Cardiac septum (tissue), 1 donor: ENCODE measurements around the gene CMTM2. TPM values are rescaled to one million over a fixed set of nuclear protein-coding genes. Genes with fewer than 3 reads are reported as not detected.
"Not testable (repeated sequence)": the region's sequence is repeated elsewhere in the genome, so short reads cannot be mapped to it uniquely, and the experiment has no call there.

Source experiments
- DNase-seq: peaks from one replicate; pipeline ENCODE4 v3.0.0-alpha.2; 2020; ENCODE audit warnings: low spot score
- intact Hi-C: fragments of 100-400 bp; cut with DNase I; formaldehyde crosslinking; loops from one replicate; pipeline ENCODE4 v1.14.0; 2022
- total RNA-seq: library from RNA; stranded (reverse); fragmentation: NEBNext Ultra II Directional; extraction: Animal tissue kit (Norgen Biotek cat#: 25700); gene quantifications from one replicate; pipeline ENCODE4 v1.2.1, GENCODE V29; 2021
- donor health status: DM: no; HTN: no; CAD: no.

CMTM2 gene
- total RNA-seq, 1 donor from 2014 or later, result 1.3 TPM

DNA sequence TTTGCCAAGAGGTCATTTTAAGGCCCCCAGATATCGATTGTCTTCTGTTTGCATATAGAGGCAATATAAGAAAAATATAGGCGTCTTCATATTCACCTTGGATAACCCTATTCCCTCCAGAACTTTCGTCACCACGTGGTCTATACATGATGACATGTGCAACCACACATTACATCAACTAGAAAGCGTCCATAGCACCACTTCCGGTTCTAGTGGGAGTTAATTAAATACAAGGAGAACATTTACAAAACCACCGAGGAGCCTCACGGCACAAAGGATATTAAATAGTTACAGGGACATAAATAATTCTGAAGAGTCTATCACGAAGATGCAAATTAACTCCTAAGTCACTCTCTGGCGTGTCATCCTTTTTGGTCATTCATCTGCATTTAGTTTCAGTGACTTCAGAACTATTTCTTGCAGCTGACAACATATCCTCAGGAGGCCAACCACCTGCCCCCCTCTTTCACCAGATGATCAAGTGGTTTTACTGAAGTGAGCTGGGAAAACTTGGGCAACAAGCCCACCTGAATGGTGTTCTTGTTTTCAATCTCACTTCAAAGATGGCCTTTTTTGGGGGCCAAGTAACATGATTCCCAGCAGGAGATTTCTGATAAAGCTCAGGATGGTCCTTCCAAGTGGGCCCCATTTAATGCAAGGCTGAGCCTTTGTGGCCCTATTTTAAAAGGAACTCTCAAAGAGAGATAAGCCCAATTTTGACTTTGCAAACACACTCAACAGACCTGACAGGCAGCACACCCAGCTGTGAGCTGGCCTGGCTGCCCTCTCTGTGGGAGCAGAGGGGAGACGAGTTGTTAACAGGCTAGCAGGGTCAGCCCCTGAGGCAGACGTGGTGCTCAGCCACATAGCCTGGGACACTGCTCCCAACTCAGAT is 40.5 kb downstream of the CMTM2 start:
- DNase-seq, result peak; percentile 12
- intact Hi-C loops, result no loop called here

- intact Hi-C loops, result no loop called here
- peak; percentile 65 for DNase-seq
Measured at GRCh38 chr16:66620429-66620795, 41.1 kb downstream of the CMTM2 start.

GRCh38 chr16:66621973-66622372 is 42.7 kb downstream of the CMTM2 start:
- intact Hi-C loops, result no loop called here

GRCh38 chr16:66622863-66623262 is 43.6 kb downstream of the CMTM2 start:
- DNase-seq, result no peak
- intact Hi-C loops, result no loop called here

More at GRCh38 chr16:66621973-66622372, 42.7 kb downstream of the CMTM2 start:
- DNase-seq, result peak; percentile 51

- no peak for DNase-seq
- intact Hi-C loops, result no loop called here
Measured at GRCh38 chr16:66623755-66624154, 44.5 kb downstream of the CMTM2 start.

DNA sequence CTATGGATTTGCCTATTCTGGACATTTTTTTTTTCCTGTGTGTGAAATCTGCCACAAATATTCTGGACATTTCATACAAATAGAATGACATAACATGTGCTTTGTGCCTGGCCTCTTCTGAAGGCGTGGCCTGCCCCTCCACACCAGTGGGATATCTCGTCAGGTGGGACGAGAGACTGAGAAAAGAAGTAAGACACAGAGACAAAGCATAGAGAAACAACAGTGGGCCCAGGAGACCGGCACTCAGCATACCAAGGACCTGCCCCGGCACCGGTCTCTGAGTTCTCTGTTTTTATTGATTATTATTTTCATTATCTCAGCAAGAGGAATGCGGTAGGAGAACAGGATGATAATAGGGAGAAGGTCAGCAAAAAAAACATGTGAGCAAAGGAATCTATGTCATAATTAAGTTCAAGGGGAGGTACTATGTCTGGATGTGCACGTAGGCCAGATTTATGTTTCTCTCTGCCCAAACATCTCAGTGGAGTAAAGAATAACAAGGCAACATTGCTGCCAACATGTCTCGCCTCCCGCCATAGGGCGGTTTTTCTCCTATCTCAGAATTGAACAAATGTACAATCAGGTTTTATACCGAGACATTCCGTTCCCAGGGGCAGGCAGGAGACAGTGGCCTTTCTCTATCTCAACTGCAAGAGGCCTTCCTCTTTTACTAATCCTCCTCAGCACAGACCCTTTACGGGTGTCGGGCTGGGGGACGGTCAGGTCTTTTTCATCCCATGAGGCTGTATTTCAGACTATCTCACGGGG is 48.5 kb downstream of the CMTM2 start:
- DNase-seq, intact Hi-C loops: not testable (repeated sequence)

DNA sequence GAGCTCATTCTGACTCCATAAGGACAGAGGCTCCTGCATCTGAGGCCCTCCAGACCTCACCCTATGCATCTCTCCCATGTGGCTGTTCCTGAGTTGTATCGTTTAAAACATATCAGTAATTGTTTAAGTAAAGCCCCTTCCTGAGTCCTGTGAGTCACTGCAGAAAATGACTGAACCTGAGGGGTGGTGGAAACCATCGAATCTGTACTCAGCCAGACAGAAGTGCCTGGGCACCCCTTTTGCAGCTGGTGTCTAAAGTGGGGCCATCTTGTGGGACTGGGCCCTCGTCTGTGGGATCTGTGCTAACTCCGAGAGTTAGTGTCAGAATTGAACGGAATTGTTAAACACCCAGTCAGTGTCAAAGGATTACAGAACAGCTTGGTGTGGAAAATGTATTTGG is 50.6 kb downstream of the CMTM2 start:
- DNase-seq, result no peak
- intact Hi-C loops, result no loop called here

DNA sequence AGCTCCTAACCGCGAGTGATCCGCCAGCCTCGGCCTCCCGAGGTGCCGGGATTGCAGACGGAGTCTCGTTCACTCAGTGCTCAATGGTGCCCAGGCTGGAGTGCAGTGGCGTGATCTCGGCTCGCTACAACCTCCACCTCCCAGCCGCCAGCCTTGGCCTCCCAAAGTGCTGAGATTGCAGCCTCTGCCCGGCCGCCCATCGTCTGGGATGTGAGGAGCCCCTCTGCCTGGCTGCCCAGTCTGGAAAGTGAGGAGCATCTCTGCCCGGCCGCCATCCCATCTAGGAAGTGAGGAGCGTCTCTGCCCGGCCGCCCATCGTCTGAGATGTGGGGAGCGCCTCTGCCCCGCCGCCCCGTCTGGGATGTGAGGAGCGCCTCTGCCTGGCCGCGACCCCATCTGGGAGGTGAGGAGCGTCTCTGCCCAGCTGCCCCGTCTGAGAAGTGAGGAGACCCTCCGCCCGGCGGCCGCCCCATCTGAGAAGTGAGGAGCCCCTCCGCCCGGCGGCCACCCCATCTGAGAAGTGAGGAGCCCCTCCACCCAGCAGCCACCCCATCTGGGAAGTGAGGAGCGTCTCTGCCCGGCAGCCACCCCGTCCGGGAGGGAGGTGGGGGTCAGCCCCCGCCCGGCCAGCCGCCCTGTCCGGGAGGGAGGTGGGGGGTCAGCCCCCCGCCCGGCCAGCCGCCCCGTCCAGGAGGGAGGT is 51.4 kb downstream of the CMTM2 start:
- DNase-seq, intact Hi-C loops: not testable (repeated sequence)

DNA sequence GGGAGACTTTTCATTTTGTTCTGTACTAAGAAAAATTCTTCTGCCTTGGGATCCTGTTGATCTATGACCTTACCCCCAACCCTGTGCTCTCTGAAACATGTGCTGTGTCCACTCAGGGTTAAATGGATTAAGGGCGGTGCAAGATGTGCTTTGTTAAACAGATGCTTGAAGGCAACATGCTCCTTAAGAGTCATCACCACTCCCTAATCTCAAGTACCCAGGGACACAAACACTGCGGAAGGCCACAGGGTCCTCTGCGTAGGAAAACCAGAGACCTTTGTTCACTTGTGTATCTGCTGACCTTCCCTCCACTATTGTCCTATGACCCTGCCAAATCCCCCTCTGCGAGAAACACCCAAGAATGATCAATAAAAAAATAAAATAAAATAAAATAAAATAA is 52.3 kb downstream of the CMTM2 start:
- intact Hi-C loops, DNase-seq: not testable (repeated sequence)

GRCh38 chr16:66634527-66635196 is 55.4 kb downstream of the CMTM2 start:
- DNase-seq, result no peak
- intact Hi-C loops, result no loop called here

- intact Hi-C loops, result no loop called here
- no peak for DNase-seq
Measured at GRCh38 chr16:66635406-66635805, 56.1 kb downstream of the CMTM2 start.

DNA sequence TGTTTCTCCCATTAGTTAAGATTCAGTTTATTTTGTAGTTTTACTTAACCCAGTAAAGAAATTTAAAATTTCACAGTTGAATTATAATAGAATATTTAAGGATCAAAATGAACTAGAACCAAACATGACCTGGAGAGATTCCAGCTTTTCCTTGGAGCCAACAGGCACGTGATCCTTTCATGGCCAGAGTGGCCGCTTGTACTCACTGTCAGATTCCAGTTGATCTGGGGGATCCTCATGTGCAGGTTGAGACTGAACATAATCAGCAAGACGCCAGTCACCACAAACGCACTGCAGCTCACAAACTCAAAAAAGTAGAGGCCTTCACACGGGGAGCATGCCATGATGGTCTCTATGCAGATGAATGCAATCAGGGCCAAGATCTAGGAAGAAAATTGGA is 56.9 kb downstream of the CMTM2 start:
- intact Hi-C loops, result no loop called here
- no peak for DNase-seq

DNA sequence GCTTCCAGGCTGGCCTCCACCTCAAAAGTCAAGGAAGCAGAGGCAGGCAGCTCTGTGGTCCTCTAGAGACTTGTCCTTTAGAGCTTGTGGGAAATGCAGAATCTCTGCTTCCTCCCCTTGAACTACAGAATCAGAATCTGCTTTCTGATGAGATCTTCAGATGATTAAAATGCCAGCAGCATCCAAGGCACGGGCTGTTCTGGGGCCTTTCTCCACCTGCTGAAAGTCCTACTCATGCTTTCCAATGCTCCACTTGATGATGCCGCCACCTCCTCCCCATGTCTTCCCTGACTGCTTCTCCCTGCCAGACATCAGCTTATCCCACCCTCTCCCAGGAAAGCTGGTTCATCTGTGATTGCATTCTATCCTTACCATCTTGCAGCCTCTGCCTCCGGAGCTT is 58.5 kb downstream of the CMTM2 start:
- intact Hi-C loops, result no loop called here
- no peak for DNase-seq

Other genes starting within 250 kb of the CMTM2 start
- 51.9 TPM for gene CDH5, start 212.8 kb upstream of the CMTM2 start, total RNA-seq
- 2.8 TPM for gene BEAN1, start 152.2 kb upstream of the CMTM2 start, total RNA-seq
- 23.4 TPM for gene TK2, start 29.3 kb upstream of the CMTM2 start, total RNA-seq
- gene CKLF, start 26.9 kb upstream of the CMTM2 start, total RNA-seq, result 10.5 TPM
- gene CMTM1, start 13.0 kb upstream of the CMTM2 start, total RNA-seq, result 1.3 TPM
- 10.4 TPM for gene CMTM3, start 25.2 kb downstream of the CMTM2 start, total RNA-seq
- gene CMTM4, start 117.3 kb downstream of the CMTM2 start, total RNA-seq, result 10.4 TPM
- 123 TPM for gene DYNC1LI2, start 172.1 kb downstream of the CMTM2 start, total RNA-seq
- gene TERB1, start 222.1 kb downstream of the CMTM2 start, total RNA-seq, result not detected